ENCODE results near the gene PTPRM. TPM values are rescaled to one million over a fixed set of nuclear protein-coding genes. Genes with fewer than 3 reads are reported as not detected.

Gene PTPRM
- total and polyA plus RNA-seq, 2 of the 8 experiments (the other 6 are each of a cell fraction or from before 2014, with no cell fraction given) = 4.1 to 7.0 TPM

DNA sequence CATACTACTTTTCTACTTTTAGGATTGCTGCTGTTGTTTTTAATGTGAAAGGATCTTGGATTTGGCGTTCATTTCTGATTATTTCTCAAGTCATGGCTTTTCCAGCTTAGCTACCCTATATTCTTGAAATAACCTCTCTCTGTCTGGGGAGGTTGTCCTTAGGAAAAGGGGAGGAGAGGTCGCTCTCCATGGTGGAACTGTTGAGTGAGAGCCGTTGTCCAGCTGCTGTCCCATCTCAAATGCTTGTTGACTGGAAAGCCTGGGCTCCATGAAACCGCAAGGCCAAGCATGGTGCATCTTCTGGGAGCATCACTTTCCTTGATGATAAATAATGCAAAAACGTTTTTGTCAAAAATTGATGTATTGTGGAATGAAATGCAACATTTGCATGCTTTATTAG, 563.0 kb downstream of the PTPRM start (continued):
- TF ChIP-seq FOSL1 (IDR thresholded peaks at IDR 0.05; ENCODE audit: insufficient read depth, low read depth, low read length) (no peak), CTBP2 (IDR thresholded peaks at IDR 0.05; ENCODE audit: borderline replicate concordance, insufficient read depth, insufficient read length, low read length) (no peak), CBX8 (IDR thresholded peaks at IDR 0.05; ENCODE audit: borderline replicate concordance, low read depth, low read length) (no peak), SIN3A (conservative IDR thresholded peaks at IDR 0.05 in 1 of 2, IDR thresholded peaks at IDR 0.05 in 1 of 2; ENCODE audit: low read depth in 1 of 2, low read length in 2 of 2) (no peak)
- TF ChIP-seq, protein P1, sequence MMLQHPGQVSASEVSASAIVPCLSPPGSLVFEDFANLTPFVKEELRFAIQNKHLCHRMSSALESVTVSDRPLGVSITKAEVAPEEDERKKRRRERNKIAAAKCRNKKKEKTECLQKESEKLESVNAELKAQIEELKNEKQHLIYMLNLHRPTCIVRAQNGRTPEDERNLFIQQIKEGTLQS (IDR thresholded peaks at IDR 0.05; ENCODE audit: insufficient read depth, low read depth, low read length) = no peak
